Bronchial epithelial cell (primary cell): ENCODE measurements around the gene COQ5. TPM values are rescaled to one million over a fixed set of nuclear protein-coding genes. Genes with fewer than 3 reads are reported as not detected.
"Not testable (repeated sequence)": the region's sequence is repeated elsewhere in the genome, so short reads cannot be mapped to it uniquely, and the experiment has no call there.

Experiments
- DNase-seq: peaks from one replicate; pipeline ENCODE4 v3.0.0-alpha.2; 2010; ENCODE audit warnings: low read depth
- FAIRE-seq: peaks from 2 replicates; lab custom pipeline; 2011; peaks lifted over from hg19 to GRCh38; lab: Jason Lieb, UNC
- H3K27me3 ChIP-seq: 2 replicates; pipeline ENCODE4 v1.5.1; 2011; ENCODE audit warnings: low read length; ENCODE audit not compliant: control insufficient read depth, insufficient read depth
- H3K36me3 ChIP-seq: 2 replicates; pipeline ENCODE4 v1.5.1; 2011; ENCODE audit warnings: low read length; ENCODE audit not compliant: control insufficient read depth, insufficient read depth
- H3K4me3 ChIP-seq: 2 replicates; pipeline ENCODE4 v1.5.1; 2011; ENCODE audit warnings: mild to moderate bottlenecking, low read depth, low read length, control low read depth
- CTCF ChIP-seq: IDR thresholded peaks from 2 replicates; pipeline ENCODE4 v1.5.1; 2011; ENCODE audit warnings: mild to moderate bottlenecking, moderate library complexity, low read length, control low read depth, inconsistent platforms; ENCODE audit not compliant: insufficient read depth, severe bottlenecking
- total RNA-seq: library from RNA; depleted of rRNA; stranded (reverse); fragments of >200 nt; gene quantifications from 2 replicates; pipeline ENCODE4 v1.2.1, GENCODE V29; 2014

Gene COQ5
- total RNA-seq, 1 donor from 2014 or later = 32.9 TPM

DNA sequence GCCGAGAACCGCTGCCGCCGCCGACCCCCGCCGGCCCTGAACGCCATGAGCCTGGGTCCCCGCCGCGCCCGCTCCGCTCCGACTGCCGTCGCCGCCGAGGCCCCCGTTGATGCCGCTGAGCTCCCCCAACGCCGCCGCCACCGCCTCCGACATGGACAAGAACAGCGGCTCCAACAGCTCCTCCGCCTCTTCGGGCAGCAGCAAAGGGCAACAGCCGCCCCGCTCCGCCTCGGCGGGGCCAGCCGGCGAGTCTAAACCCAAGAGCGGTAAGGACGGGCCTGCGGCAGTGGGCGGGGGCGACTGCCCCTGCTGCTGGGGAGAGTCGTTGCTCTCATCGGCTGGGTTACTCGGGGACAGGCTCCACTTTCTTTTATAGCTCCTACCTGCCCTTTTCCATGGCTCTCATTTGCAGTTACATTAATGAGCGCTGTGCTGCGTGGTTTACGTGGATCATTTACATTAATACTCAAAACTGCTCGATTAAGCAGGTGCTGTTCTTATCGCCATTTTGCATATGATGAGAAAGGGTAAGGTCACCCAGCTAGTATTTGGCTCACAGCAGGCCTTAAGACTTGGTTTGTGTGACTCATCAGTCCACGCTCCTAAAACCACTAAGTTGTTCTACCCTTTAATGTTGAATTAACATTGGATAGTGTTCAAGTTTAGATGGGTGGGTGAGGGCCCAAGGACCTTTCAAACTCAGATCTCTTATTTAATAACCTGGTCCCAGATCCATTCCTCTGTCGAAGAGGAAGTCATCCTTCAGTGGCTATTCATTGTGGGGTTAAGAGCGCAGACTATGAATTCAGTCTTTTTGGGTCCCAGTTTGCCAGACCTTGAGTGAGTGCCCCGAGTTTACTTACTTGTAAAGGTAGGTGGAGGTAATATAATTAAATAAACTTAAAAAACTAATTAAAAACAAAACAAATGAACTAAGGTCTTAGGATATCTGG lies 6.0 kb upstream of the COQ5 start:
- peak; percentile 85 for DNase-seq
- no peaks in the 10 kb centered on the region for H3K27me3 ChIP-seq
- FAIRE-seq = no peak
- H3K36me3 ChIP-seq = peaks cover 2% of the 10 kb centered on the region
- TF ChIP-seq CTCF = no peak
- H3K4me3 ChIP-seq = peak overlapping the region; percentile 60

DNA sequence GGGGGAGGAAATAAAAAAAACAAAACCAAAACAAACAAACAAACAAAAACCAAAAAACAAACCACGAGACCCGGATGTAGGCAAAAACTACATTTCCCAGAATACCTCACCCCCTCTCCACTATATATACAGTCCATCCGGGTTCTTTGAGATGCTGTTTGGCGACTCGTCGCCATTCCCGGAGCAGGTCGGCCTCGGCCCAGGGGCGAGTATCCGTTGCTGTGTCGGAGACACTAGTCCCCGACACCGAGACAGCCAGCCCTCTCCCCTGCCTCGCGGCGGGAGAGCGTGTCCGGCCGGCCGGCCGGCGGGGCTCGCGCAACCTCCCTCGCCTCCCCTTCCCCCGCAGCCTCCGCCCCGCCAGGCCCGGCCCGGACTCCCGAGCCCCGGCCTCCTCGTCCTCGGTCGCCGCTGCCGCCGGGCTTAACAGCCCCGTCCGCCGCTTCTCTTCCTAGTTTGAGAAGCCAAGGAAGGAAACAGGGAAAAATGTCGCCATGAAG lies 5.3 kb upstream of the COQ5 start, which contains the start of gene RNF10:
RNF10 (plus strand) TSS at position 154 of the 500 bp plus-strand sequence. CDS start 456 bp downstream, outside the sequence.
- H3K4me3 ChIP-seq = peak within 1 kb of the TSS; percentile 60
- H3K27me3 ChIP-seq = no peaks in the 10 kb centered on the region
- TF ChIP-seq CTCF = no peak
- DNase-seq (peak; percentile 66), FAIRE-seq (no peak)
- H3K36me3 ChIP-seq = peaks cover 2% of the 10 kb centered on the region

GRCh38 chr12:120532701-120533238 lies 3.8 kb upstream of the COQ5 start:
- DNase-seq (no peak), FAIRE-seq (no peak)
- H3K36me3 ChIP-seq = peaks cover 2% of the 10 kb centered on the region
- H3K27me3 ChIP-seq = no peaks in the 10 kb centered on the region
- no peak overlapping the region for H3K4me3 ChIP-seq
- TF ChIP-seq CTCF = no peak

DNA sequence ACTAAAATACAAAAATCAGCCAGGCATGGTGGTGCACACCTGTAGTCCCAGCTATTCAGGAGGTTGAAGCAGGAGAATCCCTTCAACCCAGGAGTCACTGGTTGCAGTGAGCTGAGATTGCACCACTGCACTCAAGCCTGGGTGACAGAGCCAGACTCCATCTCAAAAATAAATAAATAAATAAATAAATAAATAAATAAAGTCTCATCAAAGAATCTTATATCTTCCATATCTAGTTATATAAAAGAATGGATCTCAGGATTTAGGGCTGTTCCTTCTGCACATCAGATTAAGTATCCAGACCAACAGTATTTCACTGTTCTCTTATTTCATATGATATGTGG lies 1.4 kb upstream of the COQ5 start:
- H3K4me3 ChIP-seq = peak overlapping the region; percentile 93
- H3K36me3 ChIP-seq, DNase-seq, FAIRE-seq, H3K27me3 ChIP-seq: not testable (repeated sequence)

DNA sequence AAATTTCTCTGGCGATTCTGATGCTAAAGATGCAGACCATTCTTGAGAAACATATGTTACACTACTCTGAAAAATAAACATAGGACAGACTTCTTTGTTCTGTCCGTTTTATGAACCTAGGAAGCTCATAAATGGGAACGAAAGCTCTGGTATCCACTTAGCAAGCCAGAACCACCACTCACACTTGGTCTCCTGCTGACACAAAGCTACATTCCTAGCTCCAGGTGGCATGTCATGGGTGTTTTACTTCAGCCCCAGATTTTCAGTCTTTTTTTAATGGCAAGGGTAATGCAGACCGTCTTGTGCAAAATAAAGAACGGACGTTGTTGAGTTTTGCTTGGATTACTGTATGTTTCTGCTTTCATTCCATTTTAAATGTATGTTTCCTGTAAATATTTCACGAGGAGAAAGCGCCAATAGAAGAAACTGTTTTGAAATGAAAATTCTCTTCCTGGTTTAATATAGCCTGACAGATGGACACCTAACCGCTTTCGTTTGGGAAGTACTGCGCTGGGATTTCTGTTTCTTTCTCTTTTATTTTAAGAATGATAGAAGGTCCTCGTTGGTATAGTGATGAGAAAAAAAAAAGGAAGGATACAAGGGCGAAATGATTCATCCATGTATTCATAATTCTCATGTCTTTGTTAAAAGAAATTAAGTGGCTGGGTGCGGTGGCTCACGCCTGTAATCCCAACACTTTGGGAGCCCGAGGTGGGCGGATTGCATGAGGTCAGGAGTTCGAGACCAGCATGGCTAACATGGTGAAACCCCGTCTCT lies 871 bp upstream of the COQ5 start:
- peak overlapping the region; percentile 93 for H3K4me3 ChIP-seq
- DNase-seq (peak; percentile 74), FAIRE-seq (no peak)
- peak; percentile 35 for TF ChIP-seq CTCF
- no peaks in the 10 kb centered on the region for H3K36me3 ChIP-seq
- H3K27me3 ChIP-seq = no peaks in the 10 kb centered on the region

- H3K4me3 ChIP-seq = no peak overlapping the region
- H3K27me3 ChIP-seq = no peaks in the 10 kb centered on the region
- no peaks in the 10 kb centered on the region for H3K36me3 ChIP-seq
- DNase-seq = no peak
- no peak for FAIRE-seq
- TF ChIP-seq CTCF = no peak
Measured at GRCh38 chr12:120522568-120522967, 6.4 kb downstream of the COQ5 start.

DNA sequence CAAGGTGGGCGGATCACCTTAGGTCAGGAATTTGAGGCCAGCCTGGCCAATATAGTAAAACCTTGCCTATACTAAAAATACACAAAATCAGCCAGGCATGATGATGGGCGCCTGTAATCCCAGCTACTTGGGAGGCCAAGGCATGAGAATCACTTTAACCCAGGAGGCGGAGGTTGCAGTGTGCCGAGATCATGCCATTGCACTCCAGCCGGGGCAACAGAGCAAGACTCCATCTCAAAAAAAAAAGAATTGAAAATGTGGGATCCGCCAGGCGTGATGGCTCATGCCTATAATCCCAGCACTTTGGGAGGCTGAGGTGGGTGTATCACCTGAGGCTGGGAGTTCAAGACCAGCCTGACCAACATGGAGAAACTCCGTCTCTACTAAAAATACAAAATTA lies 9.6 kb downstream of the COQ5 start:
- not testable (repeated sequence) for H3K27me3 ChIP-seq, H3K36me3 ChIP-seq, DNase-seq, H3K4me3 ChIP-seq, FAIRE-seq
